ENCODE measurements around the gene MATCAP1.

Gene MATCAP1

DNA sequence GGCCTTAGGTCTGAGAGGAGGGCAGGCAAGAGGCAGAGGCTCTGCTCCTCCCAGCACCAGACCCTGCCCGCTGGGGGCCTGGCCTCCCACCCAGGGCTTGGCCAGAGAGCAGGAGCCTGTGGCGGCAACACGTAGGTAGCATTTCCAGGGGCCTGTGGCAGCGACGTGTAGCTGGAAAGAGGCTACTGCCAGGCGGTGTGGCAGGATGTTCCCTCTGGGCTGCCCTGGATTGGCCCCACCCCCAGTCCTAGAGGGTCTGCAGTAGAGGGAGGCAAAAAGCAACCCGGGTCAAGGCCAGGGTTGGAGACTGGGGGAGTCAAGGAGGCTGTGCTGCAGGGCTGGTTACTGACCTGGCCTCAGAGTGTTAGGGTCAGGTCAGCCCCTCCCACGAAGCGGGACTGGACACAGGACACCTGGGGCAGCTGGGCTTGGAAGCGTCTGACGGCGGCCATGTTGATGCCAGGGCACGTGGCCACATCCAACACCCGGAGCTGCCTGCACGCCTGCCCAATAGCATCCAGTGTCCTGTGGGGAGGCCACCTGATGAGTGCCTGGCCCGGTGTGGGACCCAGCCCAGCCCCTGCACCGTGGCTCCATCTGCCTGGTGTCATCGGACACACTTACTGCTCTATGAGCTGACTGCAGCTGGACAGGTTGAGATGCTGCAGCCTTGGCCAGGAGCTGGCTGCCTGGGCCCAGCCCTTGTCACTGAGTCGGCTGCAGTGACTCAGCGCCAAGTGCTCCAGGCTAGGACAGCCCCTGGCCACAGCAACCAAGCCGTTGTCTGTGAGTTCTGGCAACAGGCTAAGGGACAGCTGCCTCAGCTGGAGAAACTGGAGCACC lies 23.7 kb upstream of the MATCAP1 start:
- no peak for DNase-seq

DNA sequence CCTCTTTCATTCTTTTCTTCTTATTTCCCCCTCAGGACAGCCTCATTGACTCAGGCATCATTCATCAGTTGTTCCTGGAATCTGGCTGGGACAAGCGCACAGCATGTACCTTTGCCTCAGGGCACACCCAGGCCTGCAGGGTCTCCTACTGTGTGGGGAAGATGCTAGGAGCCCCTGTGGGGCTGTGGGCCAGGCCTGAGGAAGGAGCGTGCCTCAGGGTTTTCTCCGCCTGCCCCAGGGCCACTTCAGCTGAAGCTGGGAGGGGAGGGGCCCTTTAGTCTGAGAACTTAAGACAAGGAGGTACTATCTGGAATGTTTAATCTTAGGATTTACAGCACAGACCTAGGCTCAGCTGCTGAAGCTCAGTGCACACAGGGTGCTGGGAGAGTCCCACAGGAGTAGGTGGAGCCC lies 23.1 kb upstream of the MATCAP1 start:
- no peak for DNase-seq

- DNase-seq: no peak
Observed at GRCh38 chr16:67206129-67206837, 22.5 kb upstream of the MATCAP1 start.

DNA sequence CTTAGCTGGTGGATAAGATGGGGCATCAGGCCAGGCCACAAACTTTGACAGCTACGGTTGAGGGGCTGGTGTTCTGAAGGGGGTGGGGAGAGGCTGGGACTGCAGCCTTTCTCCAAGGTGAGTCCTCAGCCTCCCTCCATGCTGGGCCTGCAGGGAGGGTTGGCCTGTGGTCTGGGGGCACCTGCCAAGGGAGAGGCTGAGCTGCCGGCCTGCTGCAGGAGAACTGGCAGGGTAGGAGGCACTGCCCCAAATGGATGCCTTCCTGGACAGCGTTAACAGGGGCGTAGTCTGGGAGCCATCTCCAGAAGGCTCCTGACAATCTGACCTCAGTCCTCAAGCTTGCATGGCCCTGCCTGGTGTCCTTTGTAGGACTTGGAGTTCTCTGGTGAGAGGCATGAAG lies 20.3 kb upstream of the MATCAP1 start:
- no peak for DNase-seq

DNA sequence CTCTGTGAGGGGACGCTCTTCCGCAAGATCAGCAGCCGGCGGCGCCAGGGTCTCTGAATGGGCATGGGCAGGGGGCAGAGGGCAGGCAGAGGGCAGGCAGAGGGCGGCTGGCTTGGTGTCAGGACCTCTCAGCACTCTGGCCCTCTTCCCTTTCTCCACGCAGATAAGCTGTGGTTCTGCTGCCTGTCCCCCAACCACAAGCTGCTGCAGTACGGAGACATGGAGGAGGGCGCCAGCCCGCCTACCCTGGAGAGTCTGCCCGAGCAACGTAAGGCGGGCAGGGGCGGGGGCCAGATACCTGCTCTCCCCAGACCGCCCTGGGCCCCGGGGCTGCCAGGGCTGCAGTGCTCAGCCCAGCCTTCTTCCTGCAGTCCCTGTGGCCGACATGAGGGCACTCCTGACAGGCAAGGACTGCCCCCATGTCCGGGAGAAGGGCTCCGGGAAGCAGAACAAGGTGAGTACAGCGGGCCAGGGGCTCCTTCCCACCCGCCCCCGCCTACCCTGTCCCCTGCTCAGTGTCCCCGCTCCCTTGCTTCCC lies 19.3 kb upstream of the MATCAP1 start:
- no peak for DNase-seq

- no peak for DNase-seq
Observed at GRCh38 chr16:67202426-67202825, 18.7 kb upstream of the MATCAP1 start.

- no peak for DNase-seq
Observed at GRCh38 chr16:67201411-67202345, 17.9 kb upstream of the MATCAP1 start.

DNA sequence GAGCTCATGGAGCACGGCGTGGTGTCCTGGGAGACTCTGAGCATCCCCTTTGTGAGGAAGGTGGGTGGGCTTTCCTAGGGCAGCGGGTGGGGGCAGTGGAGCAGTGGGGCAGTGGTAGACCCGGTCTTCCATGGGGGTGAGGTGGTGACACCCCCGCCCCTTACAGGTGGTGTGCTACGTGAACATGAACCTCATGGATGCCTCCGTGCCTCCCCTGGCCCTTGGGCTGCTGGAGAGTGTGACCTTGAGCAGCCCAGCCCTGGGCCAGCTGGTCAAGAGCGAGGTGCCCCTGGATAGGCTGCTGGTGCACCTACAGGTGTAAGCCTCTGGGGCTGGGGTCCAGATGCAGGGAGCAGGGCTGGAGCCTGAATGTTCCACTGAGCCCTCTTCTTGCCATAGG lies 16.7 kb upstream of the MATCAP1 start:
- DNase-seq: no peak

- no peak for DNase-seq
Observed at GRCh38 chr16:67199808-67200198, 16.0 kb upstream of the MATCAP1 start.

GRCh38 chr16:67199011-67199807 lies 15.4 kb upstream of the MATCAP1 start, which contains the start of gene ELMO3:
Gene ELMO3 (plus strand): TSS chr16:67199131. CDS start chr16:67199327, 196 bp downstream.
- DNase-seq: no peak

DNA sequence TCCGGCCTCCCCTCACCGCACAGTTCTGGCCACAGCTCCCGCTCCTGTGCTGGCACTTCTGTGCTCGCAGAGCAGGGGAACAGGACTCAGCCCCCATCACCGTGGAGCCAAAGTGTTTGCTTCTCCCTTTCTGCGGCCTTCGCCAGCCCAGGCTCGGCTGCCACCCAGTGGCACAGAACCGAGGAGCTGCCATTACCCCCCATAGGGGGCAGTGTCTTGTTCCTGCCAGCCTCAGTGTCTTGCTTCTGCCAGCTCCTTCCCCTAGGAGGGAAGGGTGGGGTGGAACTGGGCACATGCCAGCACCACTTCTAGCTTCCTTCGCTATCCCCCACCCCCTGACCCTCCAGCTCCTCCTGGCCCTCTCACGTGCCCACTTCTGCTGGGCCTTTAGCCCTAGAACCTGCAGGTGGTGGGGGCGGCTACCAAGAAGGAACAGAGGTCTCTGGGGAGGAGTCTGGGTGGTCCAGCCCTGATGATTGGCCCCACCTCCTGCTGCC lies 14.5 kb upstream of the MATCAP1 start:
- DNase-seq: peak; percentile 100

GRCh38 chr16:67197704-67198103 lies 13.9 kb upstream of the MATCAP1 start:
- DNase-seq: no peak

DNA sequence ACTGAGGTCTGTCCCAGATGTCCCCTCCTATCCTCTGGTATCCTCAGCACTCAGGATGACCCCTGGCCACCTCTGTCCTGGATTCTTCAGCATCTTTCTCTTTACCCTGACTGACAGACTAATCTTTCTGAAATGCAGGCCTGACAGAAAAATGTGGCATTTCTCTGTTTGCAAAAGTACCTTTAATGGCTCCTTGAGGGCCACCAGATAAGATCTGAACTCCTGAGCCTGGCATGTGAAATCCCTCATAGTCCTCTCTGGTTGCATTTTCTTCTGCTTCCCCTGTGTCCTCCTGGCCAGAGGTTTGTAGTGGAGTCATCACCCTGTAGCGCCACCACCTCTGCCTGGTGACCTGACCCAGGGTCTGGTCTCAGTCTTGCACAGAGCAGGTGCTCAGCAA lies 13.1 kb upstream of the MATCAP1 start:
- DNase-seq: no peak

DNA sequence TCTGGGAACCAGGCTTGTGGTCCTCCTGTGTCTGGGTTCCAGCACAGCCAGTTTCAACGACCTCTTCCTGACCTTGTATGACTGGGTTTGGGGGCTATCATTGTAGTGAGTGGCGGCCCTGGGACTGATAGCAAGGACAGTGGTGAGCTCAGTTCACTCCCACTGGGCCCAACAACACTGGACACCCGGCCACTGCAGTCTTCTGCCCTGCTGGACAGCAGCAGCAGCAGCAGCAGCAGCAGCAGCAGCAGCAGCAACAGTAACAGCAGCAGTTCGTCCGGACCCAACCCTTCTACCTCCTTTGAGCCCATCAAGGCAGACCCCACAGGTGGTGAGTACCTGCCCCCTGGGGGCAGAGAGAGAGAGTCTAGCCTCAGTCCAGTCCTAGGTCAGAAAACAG lies 11.9 kb upstream of the MATCAP1 start:
- no peak for DNase-seq

GRCh38 chr16:67194260-67194659 lies 10.5 kb upstream of the MATCAP1 start:
- DNase-seq: no peak

- no peak for DNase-seq
Observed at GRCh38 chr16:67193536-67193935, 9.8 kb upstream of the MATCAP1 start.

DNA sequence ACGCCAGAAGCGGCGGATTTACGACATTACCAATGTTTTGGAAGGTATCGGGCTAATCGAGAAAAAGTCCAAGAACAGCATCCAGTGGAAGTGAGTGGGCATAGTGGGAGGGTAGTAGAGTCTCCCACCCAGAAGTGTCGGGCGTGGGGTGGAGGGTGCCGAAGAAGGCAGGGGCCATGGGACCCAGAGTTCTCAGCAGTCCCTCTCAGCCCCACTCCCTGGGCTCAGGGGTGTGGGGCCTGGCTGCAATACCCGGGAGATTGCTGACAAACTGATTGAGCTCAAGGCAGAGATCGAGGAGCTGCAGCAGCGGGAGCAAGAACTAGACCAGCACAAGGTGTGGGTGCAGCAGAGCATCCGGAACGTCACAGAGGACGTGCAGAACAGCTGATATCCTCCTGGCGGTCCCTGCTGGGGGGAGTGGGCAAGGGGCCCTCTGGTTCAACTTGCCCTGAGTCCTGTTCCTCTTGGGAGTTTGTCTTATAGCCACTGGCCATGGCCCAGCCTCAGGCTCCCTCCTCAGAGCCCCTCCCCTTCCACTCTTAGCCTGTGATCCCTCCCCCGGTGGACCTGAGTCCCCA lies 9.1 kb upstream of the MATCAP1 start:
- no peak for DNase-seq

DNA sequence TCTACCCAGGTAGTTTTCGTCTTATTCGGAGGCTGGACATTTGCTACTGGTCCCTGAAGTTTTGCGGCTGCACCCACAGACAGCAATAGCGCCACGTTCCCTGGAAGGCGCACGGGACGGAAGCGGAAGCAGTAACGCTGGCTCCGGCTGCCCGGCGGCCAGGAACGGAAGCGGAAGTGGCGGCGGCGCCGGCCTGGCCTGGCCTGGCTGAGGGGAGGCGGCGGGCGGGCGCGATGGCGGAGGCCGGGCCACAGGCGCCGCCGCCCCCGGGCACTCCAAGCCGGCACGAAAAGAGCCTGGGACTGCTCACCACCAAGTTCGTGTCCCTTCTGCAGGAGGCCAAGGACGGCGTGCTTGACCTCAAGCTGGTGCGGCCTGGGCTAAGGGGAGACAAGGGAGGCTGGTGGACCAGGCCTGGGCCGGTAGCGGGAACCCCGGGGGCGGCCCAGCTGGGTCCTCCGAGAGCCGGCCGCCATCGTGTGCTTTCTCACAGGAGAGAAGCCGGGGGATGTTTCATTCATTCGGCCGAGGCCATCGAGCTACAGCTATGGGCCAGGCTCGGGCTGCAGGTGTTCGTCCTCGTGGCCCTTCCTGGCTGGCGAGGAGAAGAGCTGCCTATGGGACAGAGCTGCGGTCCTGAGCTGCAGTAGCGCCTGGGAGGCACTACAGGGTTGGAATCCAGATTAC lies 8.4 kb upstream of the MATCAP1 start, which contains the start of gene E2F4:
Gene E2F4, plus strand, starts transcription at position 161 of the 687 bp plus-strand sequence. Its CDS starts 73 bp downstream, at position 234.
- peak; percentile 99 for DNase-seq

DNA sequence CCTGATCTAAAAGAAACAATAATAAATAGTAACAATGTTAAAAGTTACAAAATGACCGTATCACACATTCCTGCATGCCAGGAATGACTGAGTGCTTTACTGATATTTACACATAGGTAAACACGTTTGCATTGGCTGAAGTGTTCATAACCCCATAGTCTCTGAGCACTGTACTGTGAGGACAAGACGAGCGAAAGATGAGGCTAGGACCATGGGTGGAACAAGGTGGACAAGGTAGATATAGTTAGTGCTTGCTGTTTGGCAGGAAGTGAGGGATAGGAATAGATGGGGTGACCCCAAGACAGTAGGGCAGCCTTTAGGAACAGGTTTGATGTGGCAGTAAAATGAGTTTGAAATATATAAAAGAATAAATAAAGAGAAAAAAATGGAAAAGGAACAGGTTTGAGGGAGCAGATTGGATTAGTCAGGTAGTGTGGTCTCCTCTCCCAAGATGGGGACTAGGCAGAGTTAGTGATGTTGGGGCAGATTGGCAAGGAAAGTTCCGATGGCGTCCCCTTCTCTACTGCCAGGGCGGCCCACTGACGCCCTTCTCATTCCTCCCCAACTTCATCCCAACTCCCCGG lies 7.7 kb upstream of the MATCAP1 start:
- DNase-seq: no peak
